H9 (cell line): ENCODE data around the gene MSI2. TPM values are rescaled to one million over a fixed set of nuclear protein-coding genes. Genes with fewer than 3 reads are reported as not detected.

ENCODE experiments used
- DNase-seq: peaks from one replicate; pipeline ENCODE4 v3.0.0-alpha.2; 2017
- H2AFZ ChIP-seq: one replicate; pipeline ENCODE4 v1.6.1; 2013; ENCODE audit warnings: mild to moderate bottlenecking, low read length, control low read depth, moderate library complexity
- H2AK5ac ChIP-seq: 2 replicates; pipeline ENCODE4 v1.6.1; 2013; ENCODE audit warnings: low read length, control low read depth, mixed read lengths; ENCODE audit not compliant: insufficient read length
- H2BK120ac ChIP-seq: one replicate; pipeline ENCODE4 v1.6.1; 2013; ENCODE audit warnings: low read depth, mild to moderate bottlenecking, low read length, control low read depth, inconsistent platforms; ENCODE audit not compliant: poor library complexity, severe bottlenecking
- H2BK12ac ChIP-seq: 2 replicates; pipeline ENCODE4 v1.6.1; 2013; ENCODE audit warnings: low read length, control low read depth, mixed read lengths, low read depth; ENCODE audit not compliant: insufficient read length
- H2BK15ac ChIP-seq: 2 replicates; pipeline ENCODE4 v1.6.1; 2013; ENCODE audit warnings: low read depth, low read length, control low read depth
- H2BK20ac ChIP-seq: one replicate; pipeline ENCODE4 v1.6.1; 2013; ENCODE audit warnings: low read depth, mild to moderate bottlenecking, low read length, control low read depth, inconsistent platforms; ENCODE audit not compliant: poor library complexity, severe bottlenecking
- H2BK5ac ChIP-seq: 2 replicates; pipeline ENCODE4 v1.6.1; 2013; ENCODE audit warnings: low read length, control low read depth, mixed read lengths; ENCODE audit not compliant: insufficient read length
- H3K14ac ChIP-seq: 2 replicates; pipeline ENCODE4 v1.6.1; 2013; ENCODE audit warnings: low read length, control low read depth; ENCODE audit not compliant: insufficient read depth
- H3K18ac ChIP-seq: 2 replicates; pipeline ENCODE4 v1.6.1; 2013; ENCODE audit warnings: low read depth, mild to moderate bottlenecking, mixed read lengths, low read length, control low read depth; ENCODE audit not compliant: insufficient read length
- H3K23ac ChIP-seq: 2 replicates; pipeline ENCODE4 v1.6.1; 2013; ENCODE audit warnings: low read length, control low read depth, mixed read lengths, low read depth; ENCODE audit not compliant: insufficient read length
- H3K23me2 ChIP-seq: 2 replicates; pipeline ENCODE4 v1.6.1; 2013; ENCODE audit warnings: low read depth, mild to moderate bottlenecking, mixed read lengths, low read length, control low read depth; ENCODE audit not compliant: insufficient read length, poor library complexity, severe bottlenecking
- H3K27ac ChIP-seq: 2 replicates; pipeline ENCODE4 v1.5.1; 2013; ENCODE audit warnings: low read length, control low read depth, mixed read lengths, low read depth; ENCODE audit not compliant: insufficient read length
- H3K27me3 ChIP-seq: 2 replicates; pipeline ENCODE4 v1.6.1; 2013; ENCODE audit warnings: low read length, control low read depth, inconsistent platforms; ENCODE audit not compliant: insufficient read depth
- H3K4ac ChIP-seq: 2 replicates; pipeline ENCODE4 v1.6.1; 2013; ENCODE audit warnings: low read depth, mild to moderate bottlenecking, control low read depth, inconsistent platforms, low read length, moderate library complexity
- H3K4me1 ChIP-seq: 2 replicates; pipeline ENCODE4 v1.6.1; 2013; ENCODE audit warnings: low read length, control low read depth, inconsistent platforms; ENCODE audit not compliant: insufficient read depth
- H3K4me2 ChIP-seq: 2 replicates; pipeline ENCODE4 v1.6.1; 2013; ENCODE audit warnings: low read length, control low read depth, mixed read lengths; ENCODE audit not compliant: insufficient read length, insufficient read depth
- H3K56ac ChIP-seq: 2 replicates; pipeline ENCODE4 v1.6.1; 2013; ENCODE audit warnings: low read depth, mild to moderate bottlenecking, mixed read lengths, low read length, control low read depth; ENCODE audit not compliant: insufficient read length
- H3K79me1 ChIP-seq: 2 replicates; pipeline ENCODE4 v1.6.1; 2013; ENCODE audit warnings: low read depth, mild to moderate bottlenecking, moderate library complexity, low read length, control low read depth, inconsistent platforms; ENCODE audit not compliant: insufficient read depth, poor library complexity, severe bottlenecking
- H3K79me2 ChIP-seq: 2 replicates; pipeline ENCODE4 v1.6.1; 2013; ENCODE audit warnings: low read length, control low read depth, inconsistent platforms; ENCODE audit not compliant: insufficient read depth
- H3K9ac ChIP-seq: 2 replicates; pipeline ENCODE4 v1.6.1; 2013; ENCODE audit warnings: low read length, control low read depth, mixed read lengths; ENCODE audit not compliant: insufficient read length; ENCODE audit errors: extremely low read depth
- H3K9me3 ChIP-seq: one replicate; pipeline ENCODE4 v1.6.1; 2013; ENCODE audit warnings: low read depth, low read length, inconsistent platforms; ENCODE audit not compliant: control insufficient read depth
- H3T11ph ChIP-seq: one replicate; pipeline ENCODE4 v1.6.1; 2013; ENCODE audit warnings: mild to moderate bottlenecking, low read length, control low read depth, inconsistent platforms
- H4K20me1 ChIP-seq: one replicate; pipeline ENCODE4 v1.6.1; 2013; ENCODE audit not compliant: control insufficient read depth, insufficient read length, insufficient read depth
- H4K5ac ChIP-seq: 2 replicates; pipeline ENCODE4 v1.6.1; 2013; ENCODE audit warnings: low read depth, mild to moderate bottlenecking, mixed read lengths, low read length, control low read depth; ENCODE audit not compliant: insufficient read length
- H4K8ac ChIP-seq: replicated peaks from 2 replicates; pipeline ENCODE4 v1.6.1; 2013; ENCODE audit warnings: low read length, control low read depth, mixed read lengths, low read depth; ENCODE audit not compliant: insufficient read length
- H4K91ac ChIP-seq: 2 replicates; pipeline ENCODE4 v1.6.1; 2013; ENCODE audit warnings: low read depth, mild to moderate bottlenecking, moderate library complexity, mixed read lengths, low read length, control low read depth; ENCODE audit not compliant: insufficient read length
- H3K27ac Mint-ChIP-seq, 3 experiments: 2 replicates in 2 of 3; 3 replicates in 1 of 3; pipeline ENCODE4 v1.8.0; 2020 to 2021; ENCODE audit warnings: mixed read lengths in 3 of 3, mild to moderate bottlenecking in 1 of 3, moderate library complexity in 1 of 3
- H3K27me3 Mint-ChIP-seq: 2 replicates; pipeline ENCODE4 v1.8.0; 2021; ENCODE audit warnings: low read depth, mild to moderate bottlenecking, moderate library complexity, mixed read lengths
- H3K36me3 Mint-ChIP-seq, 3 experiments: 2 replicates in 2 of 3; 3 replicates in 1 of 3; pipeline ENCODE4 v1.8.0; 2020 to 2021; ENCODE audit warnings: low read depth in 3 of 3, mixed read lengths in 3 of 3; ENCODE audit not compliant: insufficient read depth in 1 of 3
- H3K4me1 Mint-ChIP-seq, 2 experiments: 2 replicates each; pipeline ENCODE4 v1.8.0; 2020; ENCODE audit warnings: mixed read lengths in 2 of 2
- H3K4me3 Mint-ChIP-seq, 2 experiments: 2 replicates in 1 of 2; 3 replicates in 1 of 2; pipeline ENCODE4 v1.8.0; 2020 to 2021; ENCODE audit warnings: mild to moderate bottlenecking in 2 of 2, mixed read lengths in 2 of 2, moderate library complexity in 1 of 2
- H3K9me3 Mint-ChIP-seq, 2 experiments: 2 replicates in 1 of 2; 3 replicates in 1 of 2; pipeline ENCODE4 v1.8.0; 2020; ENCODE audit warnings: mild to moderate bottlenecking in 2 of 2, mixed read lengths in 2 of 2, moderate library complexity in 1 of 2
- CTCF ChIP-seq: fragments of 200-600 bp; sonication (generic); conservative IDR thresholded peaks from 3 replicates; pipeline ENCODE4 v1.8.0; 2021; ENCODE audit warnings: antibody characterized with exemption, mild to moderate bottlenecking
- WGBS: extraction: QIAGEN DNeasy Blood & Tissue Kit; methylation state at CpG from one replicate; pipeline ENCODE4 v1.1.7; 2013; ENCODE audit warnings: missing lambda C conversion rate, low lambda C conversion rate, mixed read lengths; ENCODE audit not compliant: insufficient read length; ENCODE audit errors: extremely low coverage; 5-methylcytosine and 5-hydroxymethylcytosine counted together
- total RNA-seq: library from RNA; stranded (reverse); gene quantifications from 2 replicates; pipeline ENCODE4 v1.2.1, GENCODE V29; 2021

The MSI2 gene
- total RNA-seq, 1 experiment from 2014 or later = 98.5 TPM

GRCh38 chr17:57548421-57549410, 292.4 kb downstream of the MSI2 start:
- H3K4me2 ChIP-seq = no peak overlapping the region
- WGBS = no CpG with 5 or more reads among the region's 19 CpGs
- Mint-ChIP-seq H3K4me3 (peak overlapping the region in 1 of 2 experiments; percentile 43; a peak in 1 of 5 replicates), H3K4me1 (peaks cover 87 to 97% of the 10 kb centered on the region in 2 experiments), H3K9me3 (no peaks in the 10 kb centered on the region), H3K36me3 (no peaks in the 10 kb centered on the region), H3K27ac (peak overlapping the region; percentile 79 to 90 (median 84); a peak in 5 of 7 replicates), H3K27me3 (no peaks in the 10 kb centered on the region)
- no peak overlapping the region for H3K27ac ChIP-seq
- H3K79me2 ChIP-seq = no peaks in the 10 kb centered on the region
- H3K9ac ChIP-seq = no peak overlapping the region
- H4K8ac ChIP-seq = no peak overlapping the region
- no peak overlapping the region for H3K23ac ChIP-seq
- H3K79me1 ChIP-seq = no peaks in the 10 kb centered on the region
- no peak overlapping the region for H2BK120ac ChIP-seq
- no peaks in the 10 kb centered on the region for H3K27me3 ChIP-seq
- no peak overlapping the region for H3T11ph ChIP-seq
- no peak overlapping the region for H2BK15ac ChIP-seq
- no peak overlapping the region for H3K4ac ChIP-seq
- no peak overlapping the region for H3K18ac ChIP-seq
- peaks cover 14% of the 10 kb centered on the region; the same call in 1 of the 2 replicates for H3K4me1 ChIP-seq
- H3K14ac ChIP-seq = no peak overlapping the region
- H2BK20ac ChIP-seq = no peak overlapping the region
- no peak for DNase-seq
- no peak overlapping the region for H2AFZ ChIP-seq
- TF ChIP-seq CTCF = no peak
- no peaks in the 10 kb centered on the region for H4K20me1 ChIP-seq
- no peaks in the 10 kb centered on the region for H3K23me2 ChIP-seq
- H3K9me3 ChIP-seq = no peaks in the 10 kb centered on the region
- no peak overlapping the region for H4K91ac ChIP-seq
- no peak overlapping the region for H3K56ac ChIP-seq
- H2BK5ac ChIP-seq = no peak overlapping the region
- H2BK12ac ChIP-seq = no peak overlapping the region
- no peak overlapping the region for H2AK5ac ChIP-seq
- H4K5ac ChIP-seq = no peak overlapping the region
